ENCODE measurements around the gene CNEP1R1. TPM values are rescaled to one million over a fixed set of nuclear protein-coding genes. Genes with fewer than 3 reads are reported as not detected.

Gene CNEP1R1
- polyA plus RNA-seq, 1 experiment: 15.2 TPM

- H3K27me3 ChIP-seq (ENCODE audit: control insufficient read depth, insufficient read depth, low read length): peaks cover 2% of the 10 kb centered on the region
- ChIA-PET CTCF (interaction anchor here (1.0 to 2.9 kb wide), 22 partner anchors 8 to 643 kb away, joined by 3 to 68 read pairs (median 5); partner anchors contain the start of gene HEATR3), POLR2A (no interaction called here)
- H3K36me3 ChIP-seq (ENCODE audit: control insufficient read depth, insufficient read depth, low read length): no peaks in the 10 kb centered on the region; the same call in 1 of the 2 replicates
- DNase-seq (ENCODE audit: low read depth): no peak
- H3K4me3 ChIP-seq (ENCODE audit: low read depth, low read length): no peak overlapping the region
- TF ChIP-seq CTCF (IDR thresholded peaks at IDR 0.05; ENCODE audit: insufficient read depth, low read depth, low read length): no peak
Measured at GRCh38 chr16:50024207-50024606, 818 bp upstream of the CNEP1R1 start.

- CTCF ChIA-PET: interaction anchor here (0.6 to 2.9 kb wide), 38 partner anchors 8 to 721 kb away, joined by 3 to 68 read pairs (median 4); partner anchors contain the start of genes BRD7 and HEATR3
- Histone ChIP-seq H3K36me3 (ENCODE audit: control insufficient read depth, insufficient read depth, low read length) (peaks cover 2% of the 10 kb centered on the region; the same call in 1 of the 2 replicates), H3K4me3 (ENCODE audit: low read depth, low read length) (peak overlapping the region; percentile 70), H3K27me3 (ENCODE audit: control insufficient read depth, insufficient read depth, low read length) (peaks cover under 1% of the 10 kb centered on the region)
- DNase-seq (ENCODE audit: low read depth): no peak
- POLR2A ChIA-PET: interaction anchor here (0.5 to 1.0 kb wide), 3 partner anchors 29 to 416 kb away, joined by 3 to 5 read pairs (median 3); no protein-coding TSS in a partner anchor
- TF ChIP-seq CTCF (IDR thresholded peaks at IDR 0.05; ENCODE audit: insufficient read depth, low read depth, low read length): no peak
Measured at GRCh38 chr16:50025537-50025931, 509 bp downstream of the CNEP1R1 start.

DNA sequence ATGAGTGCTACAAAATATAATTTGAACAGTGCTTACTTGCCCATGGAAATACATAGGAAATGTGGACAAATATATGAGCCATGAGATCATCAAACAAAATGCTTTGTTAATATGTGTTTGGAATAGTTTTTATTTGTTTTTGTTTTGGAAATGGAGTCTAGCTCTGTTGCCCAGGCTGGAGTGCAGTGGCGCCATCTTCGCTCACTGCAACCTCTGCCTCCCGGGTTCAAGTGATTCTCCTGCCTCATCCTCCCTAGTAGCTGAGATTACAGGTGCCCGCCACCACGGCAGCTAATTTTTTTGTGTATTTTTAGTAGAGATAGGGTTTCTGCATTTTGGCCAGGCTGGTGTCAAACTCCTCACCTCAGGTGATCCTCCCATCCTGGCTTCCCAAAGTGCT lies 2.8 kb downstream of the CNEP1R1 start:
- H3K36me3 ChIP-seq (ENCODE audit: control insufficient read depth, insufficient read depth, low read length): peaks cover 2% of the 10 kb centered on the region; the same call in 1 of the 2 replicates
- CTCF ChIA-PET: no interaction called here
- POLR2A ChIA-PET: no interaction called here
- H3K4me3 ChIP-seq (ENCODE audit: low read depth, low read length): no peak overlapping the region
- no peaks in the 10 kb centered on the region; the same call in 1 of the 2 replicates for H3K27me3 ChIP-seq (ENCODE audit: control insufficient read depth, insufficient read depth, low read length)
- DNase-seq (ENCODE audit: low read depth): no peak
- no peak for TF ChIP-seq CTCF (IDR thresholded peaks at IDR 0.05; ENCODE audit: insufficient read depth, low read depth, low read length)

- Histone ChIP-seq H3K27me3 (ENCODE audit: control insufficient read depth, insufficient read depth, low read length) (no peaks in the 10 kb centered on the region), H3K4me3 (ENCODE audit: low read depth, low read length) (no peak overlapping the region), H3K36me3 (ENCODE audit: control insufficient read depth, insufficient read depth, low read length) (no peaks in the 10 kb centered on the region)
- DNase-seq (ENCODE audit: low read depth): no peak
- TF ChIP-seq CTCF (IDR thresholded peaks at IDR 0.05; ENCODE audit: insufficient read depth, low read depth, low read length): no peak
- POLR2A ChIA-PET: no interaction called here
- CTCF ChIA-PET: interaction anchor here (1.0 to 2.0 kb wide), 2 partner anchors 10 to 32 kb away, joined by 6 to 10 read pairs; partner anchors contain the start of gene CNEP1R1
Measured at GRCh38 chr16:50035468-50035992, 10.5 kb downstream of the CNEP1R1 start.

DNA sequence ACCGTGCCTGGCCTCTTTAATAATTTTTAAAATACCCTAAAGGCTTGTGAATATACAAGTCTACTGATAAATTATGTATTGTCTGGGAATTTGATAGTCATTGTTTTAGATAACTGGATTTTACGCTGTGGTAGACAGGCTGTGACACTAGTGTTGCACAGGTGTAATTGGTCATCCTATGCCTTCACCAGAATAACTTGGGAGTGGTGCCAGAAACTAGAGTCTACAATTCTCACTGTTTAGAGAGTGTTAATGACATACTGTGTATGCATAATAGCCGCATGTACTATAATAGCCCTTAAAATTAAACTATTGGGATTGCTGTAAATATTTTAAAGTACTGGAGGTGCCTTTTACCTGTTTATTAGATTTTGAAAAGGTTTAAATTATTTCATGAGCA lies 11.4 kb downstream of the CNEP1R1 start:
- no peaks in the 10 kb centered on the region for H3K27me3 ChIP-seq (ENCODE audit: control insufficient read depth, insufficient read depth, low read length)
- CTCF ChIA-PET: interaction anchor here (1.0 kb wide), 1 partner anchor 10 kb away, joined by 3 read pairs; no protein-coding TSS in a partner anchor
- DNase-seq (ENCODE audit: low read depth): no peak

More for the DNA sequence above, 11.4 kb downstream of the CNEP1R1 start:
- H3K4me3 ChIP-seq (ENCODE audit: low read depth, low read length): no peak overlapping the region
- no peak for TF ChIP-seq CTCF (IDR thresholded peaks at IDR 0.05; ENCODE audit: insufficient read depth, low read depth, low read length)
- POLR2A ChIA-PET: interaction anchor here (0.7 kb wide), 1 partner anchor 31 kb away, joined by 19 read pairs; no protein-coding TSS in a partner anchor
- no peaks in the 10 kb centered on the region for H3K36me3 ChIP-seq (ENCODE audit: control insufficient read depth, insufficient read depth, low read length)
